Smooth muscle cell (in vitro differentiated cells): ENCODE measurements around the gene SATB1. TPM values are rescaled to one million over a fixed set of nuclear protein-coding genes. Genes with fewer than 3 reads are reported as not detected.

Experiments used
- DNase-seq: peaks from one replicate; lab custom pipeline; 2025; ENCODE audit not compliant: unreplicated experiment; lab: John Stamatoyannopoulos, UW
- H2AFZ ChIP-seq: fragments of 200-600 bp; sonication (generic); 2 replicates; pipeline ENCODE4 v1.6.0; 2016; ENCODE audit warnings: antibody characterized with exemption, low read depth, mild to moderate bottlenecking
- H3F3A ChIP-seq: fragments of 200-600 bp; sonication (generic); 2 replicates; pipeline ENCODE4 v1.6.0; 2017; ENCODE audit warnings: antibody characterized with exemption, low read depth
- H3K27ac ChIP-seq: fragments of 200-600 bp; sonication (generic); 2 replicates; pipeline ENCODE4 v1.5.1; 2016; ENCODE audit warnings: low read depth, mild to moderate bottlenecking
- H3K27me3 ChIP-seq: fragments of 200-600 bp; sonication (generic); 2 replicates; pipeline ENCODE4 v1.6.1; 2016; ENCODE audit warnings: low read depth, mild to moderate bottlenecking
- H3K36me3 ChIP-seq: fragments of 200-600 bp; sonication (generic); 2 replicates; pipeline ENCODE4 v1.5.1; 2016; ENCODE audit warnings: low read depth
- H3K4me1 ChIP-seq: fragments of 200-600 bp; sonication (generic); 2 replicates; pipeline ENCODE4 v1.5.1; 2016; ENCODE audit warnings: low read depth
- H3K4me2 ChIP-seq: fragments of 200-600 bp; sonication (generic); 2 replicates; pipeline ENCODE4 v1.6.0; 2016; ENCODE audit warnings: mild to moderate bottlenecking
- H3K4me3 ChIP-seq: fragments of 200-600 bp; sonication (generic); 2 replicates; pipeline ENCODE4 v1.5.1; 2016; ENCODE audit warnings: mild to moderate bottlenecking
- H3K79me2 ChIP-seq: fragments of 200-600 bp; sonication (generic); 2 replicates; pipeline ENCODE4 v1.6.0; 2016; ENCODE audit warnings: low read depth, mild to moderate bottlenecking
- H3K9ac ChIP-seq: fragments of 200-600 bp; sonication (generic); 2 replicates; pipeline ENCODE4 v1.6.0; 2016; ENCODE audit warnings: low read depth
- H3K9me3 ChIP-seq: fragments of 200-600 bp; sonication (generic); replicated peaks from 2 replicates; pipeline ENCODE4 v1.5.1; 2016; ENCODE audit warnings: low read depth
- H4K20me1 ChIP-seq: fragments of 200-600 bp; sonication (generic); 2 replicates; pipeline ENCODE4 v1.6.0; 2016; ENCODE audit warnings: low read depth
- CTCF ChIP-seq: fragments of 200-600 bp; sonication (generic); IDR thresholded peaks from 2 replicates; pipeline ENCODE4 v1.5.1; 2017; ENCODE audit warnings: borderline replicate concordance, mild to moderate bottlenecking, antibody characterized with exemption; ENCODE audit not compliant: insufficient read depth, poor library complexity, severe bottlenecking
- WGBS: methylation state at CpG from one replicate; pipeline ENCODE4 v1.1.7; 2016; ENCODE audit warnings: low lambda C conversion rate; 5-methylcytosine and 5-hydroxymethylcytosine counted together
- polyA plus RNA-seq: library from polyadenylated mRNA; unstranded; fragments of >200 nt; fragmentation: Nextera tagmentation; extraction: Ambion mirVana; gene quantifications from 2 replicates; pipeline ENCODE4 v1.2.1, GENCODE V29; 2016
- total RNA-seq: library from RNA; depleted of rRNA; stranded (reverse); fragments of >200 nt; gene quantifications from 2 replicates; pipeline ENCODE4 v1.2.3, GENCODE V29; 2014

The SATB1 gene
- total and polyA plus RNA-seq, 2 experiments from 2014 or later: 4.1 to 9.3 TPM

- no peak for TF ChIP-seq CTCF
- no peaks in the 10 kb centered on the region for H3K79me2 ChIP-seq
Observed at GRCh38 chr3:18376682-18377081, 48.5 kb downstream of the SATB1 start.

GRCh38 chr3:18372786-18373405 lies 52.2 kb downstream of the SATB1 start:
- Histone ChIP-seq H3K4me3 (no peak overlapping the region), H2AFZ (no peak overlapping the region), H3K27me3 (no peaks in the 10 kb centered on the region), H3K4me1 (no peaks in the 10 kb centered on the region), H3K79me2 (no peaks in the 10 kb centered on the region), H3K4me2 (no peak overlapping the region), H3F3A (no peaks in the 10 kb centered on the region), H4K20me1 (no peaks in the 10 kb centered on the region), H3K36me3 (no peaks in the 10 kb centered on the region), H3K9me3 (no peaks in the 10 kb centered on the region), H3K9ac (no peak overlapping the region), H3K27ac (no peak overlapping the region)
- DNase-seq: no peak
- TF ChIP-seq CTCF: no peak
- 92% methylated on average over 4 of the region's 4 CpGs for WGBS

More at GRCh38 chr3:18376682-18377081, 48.5 kb downstream of the SATB1 start:
- H2AFZ ChIP-seq: no peak overlapping the region
- no peaks in the 10 kb centered on the region for H3F3A ChIP-seq
- H4K20me1 ChIP-seq: no peaks in the 10 kb centered on the region
- no peak overlapping the region for H3K4me2 ChIP-seq
- no peak overlapping the region for H3K4me3 ChIP-seq
- 72% methylated on average over 3 of the region's 3 CpGs for WGBS
- H3K27ac ChIP-seq: no peak overlapping the region
- H3K27me3 ChIP-seq: no peaks in the 10 kb centered on the region
- no peak overlapping the region for H3K9ac ChIP-seq
- H3K9me3 ChIP-seq: no peaks in the 10 kb centered on the region
- DNase-seq: no peak
- H3K4me1 ChIP-seq: no peaks in the 10 kb centered on the region
- H3K36me3 ChIP-seq: no peaks in the 10 kb centered on the region

GRCh38 chr3:18370672-18371071 lies 54.5 kb downstream of the SATB1 start:
- no peak for DNase-seq
- H3K4me2 ChIP-seq: no peak overlapping the region
- no peaks in the 10 kb centered on the region for H3K4me1 ChIP-seq
- H3K79me2 ChIP-seq: no peaks in the 10 kb centered on the region
- TF ChIP-seq CTCF: no peak
- H3K27ac ChIP-seq: no peak overlapping the region
- no peaks in the 10 kb centered on the region for H4K20me1 ChIP-seq
- no peaks in the 10 kb centered on the region for H3K27me3 ChIP-seq
- no peaks in the 10 kb centered on the region for H3K9me3 ChIP-seq
- H2AFZ ChIP-seq: no peak overlapping the region
- H3K36me3 ChIP-seq: no peaks in the 10 kb centered on the region
- no peak overlapping the region for H3K4me3 ChIP-seq
- H3K9ac ChIP-seq: no peak overlapping the region
- H3F3A ChIP-seq: no peaks in the 10 kb centered on the region
- WGBS: 90% methylated on average over 7 of the region's 7 CpGs

- no peaks in the 10 kb centered on the region for H3K27me3 ChIP-seq
- 76% methylated on average over 13 of the region's 13 CpGs for WGBS
Observed at GRCh38 chr3:18369551-18370185, 55.5 kb downstream of the SATB1 start.

More at GRCh38 chr3:18369551-18370185, 55.5 kb downstream of the SATB1 start:
- Histone ChIP-seq H2AFZ (no peak overlapping the region), H3F3A (no peaks in the 10 kb centered on the region), H3K36me3 (no peaks in the 10 kb centered on the region), H3K4me3 (no peak overlapping the region), H3K4me1 (no peaks in the 10 kb centered on the region), H3K4me2 (peak overlapping the region; percentile 24), H3K79me2 (no peaks in the 10 kb centered on the region), H3K9ac (no peak overlapping the region), H3K9me3 (no peaks in the 10 kb centered on the region), H4K20me1 (no peaks in the 10 kb centered on the region), H3K27ac (no peak overlapping the region)
- no peak for DNase-seq
- no peak for TF ChIP-seq CTCF
